Measurements from ENCODE around the gene TEN1. TPM values are rescaled to one million over a fixed set of nuclear protein-coding genes. Genes with fewer than 3 reads are reported as not detected.

TEN1 gene
- total and polyA plus RNA-seq, 9 of the 15 experiments (the other 6 are each of a cell fraction or from before 2014, with no cell fraction given): 1.3 to 25.7 (median 10.1) TPM

DNA sequence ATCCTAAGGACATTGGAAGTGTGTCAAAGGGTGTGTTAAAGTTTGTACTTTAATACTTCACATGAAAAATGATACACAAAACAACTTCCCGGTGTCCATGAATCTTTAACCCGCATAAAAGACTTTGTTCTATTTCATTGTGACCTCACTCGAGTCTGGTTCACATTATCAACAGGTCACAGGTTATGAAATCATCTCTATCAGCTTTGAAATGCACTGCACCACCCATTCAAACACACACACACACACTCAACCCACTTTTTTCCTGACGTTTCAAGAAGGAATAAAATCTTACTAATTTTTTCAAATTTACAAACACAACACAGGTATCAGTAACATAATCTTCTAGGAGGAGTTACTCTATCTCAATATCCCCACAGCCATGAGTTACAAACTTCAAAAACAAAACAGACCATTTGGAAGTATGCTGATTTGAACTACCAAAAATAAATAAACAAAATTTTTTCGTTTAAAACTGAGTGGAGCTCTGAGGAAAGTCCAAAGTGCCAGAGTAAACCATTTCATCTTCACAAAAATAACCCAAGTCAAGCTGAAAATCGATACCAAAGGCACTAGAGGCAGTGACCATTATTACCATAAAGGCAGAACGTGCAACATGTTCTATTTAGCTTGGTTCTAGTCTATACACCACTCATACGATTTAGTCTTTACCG is 2.7 kb upstream of the TEN1 start (continued):
- TF ChIP-seq, protein P1, sequence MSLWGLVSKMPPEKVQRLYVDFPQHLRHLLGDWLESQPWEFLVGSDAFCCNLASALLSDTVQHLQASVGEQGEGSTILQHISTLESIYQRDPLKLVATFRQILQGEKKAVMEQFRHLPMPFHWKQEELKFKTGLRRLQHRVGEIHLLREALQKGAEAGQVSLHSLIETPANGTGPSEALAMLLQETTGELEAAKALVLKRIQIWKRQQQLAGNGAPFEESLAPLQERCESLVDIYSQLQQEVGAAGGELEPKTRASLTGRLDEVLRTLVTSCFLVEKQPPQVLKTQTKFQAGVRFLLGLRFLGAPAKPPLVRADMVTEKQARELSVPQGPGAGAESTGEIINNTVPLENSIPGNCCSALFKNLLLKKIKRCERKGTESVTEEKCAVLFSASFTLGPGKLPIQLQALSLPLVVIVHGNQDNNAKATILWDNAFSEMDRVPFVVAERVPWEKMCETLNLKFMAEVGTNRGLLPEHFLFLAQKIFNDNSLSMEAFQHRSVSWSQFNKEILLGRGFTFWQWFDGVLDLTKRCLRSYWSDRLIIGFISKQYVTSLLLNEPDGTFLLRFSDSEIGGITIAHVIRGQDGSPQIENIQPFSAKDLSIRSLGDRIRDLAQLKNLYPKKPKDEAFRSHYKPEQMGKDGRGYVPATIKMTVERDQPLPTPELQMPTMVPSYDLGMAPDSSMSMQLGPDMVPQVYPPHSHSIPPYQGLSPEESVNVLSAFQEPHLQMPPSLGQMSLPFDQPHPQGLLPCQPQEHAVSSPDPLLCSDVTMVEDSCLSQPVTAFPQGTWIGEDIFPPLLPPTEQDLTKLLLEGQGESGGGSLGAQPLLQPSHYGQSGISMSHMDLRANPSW (CRISPR knock-in tag; IDR thresholded peaks at IDR 0.05): no peak
- TF ChIP-seq POLR2AphosphoS5 (IDR thresholded peaks at IDR 0.05; ENCODE audit: control insufficient read depth, insufficient read depth, low read depth, low read length) (peak; percentile 43; the same call in 1 of the 2 replicates), ZNF140 (CRISPR knock-in tag; IDR thresholded peaks at IDR 0.05) (no peak), STAT5A (IDR thresholded peaks at IDR 0.05; ENCODE audit: borderline replicate concordance, low read length) (no peak), ZNF766 (CRISPR knock-in tag; conservative IDR thresholded peaks at IDR 0.05) (peak; percentile 46; the same call in 1 of the 2 replicates), IFI16 (CRISPR knock-in tag; IDR thresholded peaks at IDR 0.05) (no peak), ZKSCAN8 (CRISPR knock-in tag; IDR thresholded peaks at IDR 0.05) (no peak), ZNF785 (CRISPR knock-in tag; IDR thresholded peaks at IDR 0.05) (no peak), POLR2G (IDR thresholded peaks at IDR 0.05; ENCODE audit: low read depth, low read length) (no peak), JUND (IDR thresholded peaks at IDR 0.05; ENCODE audit: borderline replicate concordance, low read depth, low read length) (peak; percentile 60; the same call in 1 of the 2 replicates), JUND (tag; IDR thresholded peaks at IDR 0.05; ENCODE audit: borderline replicate concordance, low read depth, low read length) (no peak; the same call in 2 of the 3 replicates), FOXP1 (CRISPR knock-in tag; IDR thresholded peaks at IDR 0.05) (no peak), ARID2 (IDR thresholded peaks at IDR 0.05) (no peak)
- TF ChIP-seq, protein P2, sequence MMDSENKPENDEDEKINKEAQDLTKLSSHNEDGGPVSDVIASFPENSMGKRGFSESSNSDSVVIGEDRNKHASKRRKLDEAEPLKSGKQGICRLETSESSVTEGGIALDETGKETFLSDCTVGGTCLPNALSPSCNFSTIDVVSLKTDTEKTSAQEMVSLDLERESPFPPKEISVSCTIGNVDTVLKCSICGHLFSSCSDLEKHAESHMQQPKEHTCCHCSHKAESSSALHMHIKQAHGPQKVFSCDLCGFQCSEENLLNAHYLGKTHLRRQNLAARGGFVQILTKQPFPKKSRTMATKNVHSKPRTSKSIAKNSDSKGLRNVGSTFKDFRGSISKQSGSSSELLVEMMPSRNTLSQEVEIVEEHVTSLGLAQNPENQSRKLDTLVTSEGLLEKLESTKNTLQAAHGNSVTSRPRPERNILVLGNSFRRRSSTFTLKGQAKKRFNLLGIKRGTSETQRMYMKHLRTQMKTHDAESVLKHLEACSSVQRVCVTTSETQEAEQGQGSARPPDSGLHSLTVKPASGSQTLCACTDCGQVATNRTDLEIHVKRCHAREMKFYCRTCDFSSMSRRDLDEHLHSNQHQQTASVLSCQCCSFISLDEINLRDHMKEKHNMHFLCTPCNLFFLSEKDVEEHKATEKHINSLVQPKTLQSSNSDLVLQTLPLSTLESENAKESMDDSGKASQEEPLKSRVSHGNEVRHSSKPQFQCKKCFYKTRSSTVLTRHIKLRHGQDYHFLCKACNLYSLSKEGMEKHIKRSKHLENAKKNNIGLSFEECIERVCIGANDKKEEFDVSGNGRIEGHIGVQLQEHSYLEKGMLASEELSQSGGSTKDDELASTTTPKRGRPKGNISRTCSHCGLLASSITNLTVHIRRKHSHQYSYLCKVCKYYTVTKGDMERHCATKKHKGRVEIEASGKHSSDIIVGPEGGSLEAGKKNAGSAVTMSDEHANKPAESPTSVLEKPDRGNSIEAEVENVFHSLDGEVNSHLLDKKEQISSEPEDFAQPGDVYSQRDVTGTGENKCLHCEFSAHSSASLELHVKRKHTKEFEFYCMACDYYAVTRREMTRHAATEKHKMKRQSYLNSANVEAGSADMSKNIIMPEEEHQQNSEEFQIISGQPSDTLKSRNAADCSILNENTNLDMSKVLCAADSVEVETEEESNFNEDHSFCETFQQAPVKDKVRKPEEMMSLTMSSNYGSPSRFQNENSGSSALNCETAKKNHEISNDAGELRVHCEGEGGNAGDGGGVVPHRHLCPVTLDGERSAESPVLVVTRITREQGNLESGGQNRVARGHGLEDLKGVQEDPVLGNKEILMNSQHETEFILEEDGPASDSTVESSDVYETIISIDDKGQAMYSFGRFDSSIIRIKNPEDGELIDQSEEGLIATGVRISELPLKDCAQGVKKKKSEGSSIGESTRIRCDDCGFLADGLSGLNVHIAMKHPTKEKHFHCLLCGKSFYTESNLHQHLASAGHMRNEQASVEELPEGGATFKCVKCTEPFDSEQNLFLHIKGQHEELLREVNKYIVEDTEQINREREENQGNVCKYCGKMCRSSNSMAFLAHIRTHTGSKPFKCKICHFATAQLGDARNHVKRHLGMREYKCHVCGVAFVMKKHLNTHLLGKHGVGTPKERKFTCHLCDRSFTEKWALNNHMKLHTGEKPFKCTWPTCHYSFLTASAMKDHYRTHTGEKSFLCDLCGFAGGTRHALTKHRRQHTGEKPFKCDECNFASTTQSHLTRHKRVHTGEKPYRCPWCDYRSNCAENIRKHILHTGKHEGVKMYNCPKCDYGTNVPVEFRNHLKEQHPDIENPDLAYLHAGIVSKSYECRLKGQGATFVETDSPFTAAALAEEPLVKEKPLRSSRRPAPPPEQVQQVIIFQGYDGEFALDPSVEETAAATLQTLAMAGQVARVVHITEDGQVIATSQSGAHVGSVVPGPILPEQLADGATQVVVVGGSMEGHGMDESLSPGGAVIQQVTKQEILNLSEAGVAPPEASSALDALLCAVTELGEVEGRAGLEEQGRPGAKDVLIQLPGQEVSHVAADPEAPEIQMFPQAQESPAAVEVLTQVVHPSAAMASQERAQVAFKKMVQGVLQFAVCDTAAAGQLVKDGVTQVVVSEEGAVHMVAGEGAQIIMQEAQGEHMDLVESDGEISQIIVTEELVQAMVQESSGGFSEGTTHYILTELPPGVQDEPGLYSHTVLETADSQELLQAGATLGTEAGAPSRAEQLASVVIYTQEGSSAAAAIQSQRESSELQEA (IDR thresholded peaks at IDR 0.05; ENCODE audit: low read depth): no peak
